H1 (cell line): ENCODE results near the gene ACAP2. TPM values are rescaled to one million over a fixed set of nuclear protein-coding genes. Genes with fewer than 3 reads are reported as not detected.
A peak's percentile ranks its signal among the peaks of the same experiment; 100 is the strongest.

Experiments
- CTCF ChIA-PET: fragments of 300-600 bp; sonication (Branson Sonifier 250); formaldehyde crosslinking; loops from one replicate; lab custom pipeline; 2021; ENCODE audit not compliant: partially characterized antibody; lab: Charles Lee
- POLR2A ChIA-PET: fragments of 300-600 bp; sonication (Branson Sonifier 250); formaldehyde crosslinking; loops from one replicate; lab custom pipeline; 2021; ENCODE audit warnings: inconsistent platforms; ENCODE audit not compliant: partially characterized antibody; lab: Charles Lee
- DNase-seq, 2 experiments: peaks; one replicate each; pipeline versions ENCODE4 v3.0.0 to v3.0.0-alpha.2; 2010 to 2022; ENCODE audit warnings: low spot score in 2 of 2, low read depth in 1 of 2, mixed read lengths in 1 of 2
- FAIRE-seq: peaks from 2 replicates; lab custom pipeline; 2011; peaks lifted over from hg19 to GRCh38; lab: Jason Lieb, UNC
- H2AFZ ChIP-seq: 2 replicates; pipeline ENCODE4 v1.8.1; 2012; ENCODE audit warnings: low read length, inconsistent platforms
- H2AK5ac ChIP-seq: 2 replicates; pipeline ENCODE4 v1.6.1; 2013; ENCODE audit warnings: low read depth, low read length
- H2BK120ac ChIP-seq: replicated peaks from 2 replicates; pipeline ENCODE3; 2013; ENCODE audit warnings: low read depth, low read length, inconsistent platforms
- H2BK12ac ChIP-seq: 2 replicates; pipeline ENCODE4 v1.6.1; 2013; ENCODE audit warnings: low read depth, low read length
- H2BK15ac ChIP-seq: 2 replicates; pipeline ENCODE4 v1.6.1; 2013; ENCODE audit warnings: low read length
- H2BK20ac ChIP-seq: 2 replicates; pipeline ENCODE4 v1.6.1; 2013; ENCODE audit warnings: low read length
- H2BK5ac ChIP-seq: 2 replicates; pipeline ENCODE4 v1.6.1; 2013; ENCODE audit warnings: low read depth, low read length
- H3K14ac ChIP-seq: 2 replicates; pipeline ENCODE4 v1.6.1; 2013; ENCODE audit warnings: inconsistent platforms; ENCODE audit not compliant: insufficient read length
- H3K18ac ChIP-seq: 2 replicates; pipeline ENCODE4 v1.6.1; 2013; ENCODE audit warnings: low read length; ENCODE audit errors: extremely low read depth
- H3K23ac ChIP-seq: 2 replicates; pipeline ENCODE4 v1.6.1; 2013; ENCODE audit warnings: inconsistent platforms; ENCODE audit not compliant: insufficient read length
- H3K23me2 ChIP-seq: 2 replicates; pipeline ENCODE4 v1.6.1; 2013; ENCODE audit warnings: low read depth, low read length
- H3K27ac ChIP-seq: 2 replicates; pipeline ENCODE4 v1.6.1; 2011; ENCODE audit warnings: low read depth, low read length, inconsistent platforms
- H3K27me3 ChIP-seq, 4 experiments: replicated peaks in 1 of 4; 1 replicate in 1 of 4; 2 replicates in 3 of 4; pipeline versions ENCODE4 v1.6.1 to v1.8.1; 2011 to 2013; ENCODE audit warnings: low read length in 3 of 4, mild to moderate bottlenecking in 3 of 4, inconsistent platforms in 2 of 4, mixed read lengths in 2 of 4, moderate library complexity in 1 of 4; ENCODE audit not compliant: control insufficient read depth in 3 of 4, insufficient read depth in 3 of 4; ENCODE audit errors: extremely low read depth in 1 of 4
- H3K36me3 ChIP-seq, 4 experiments: 2 replicates each; pipeline versions ENCODE4 v1.6.1 to v1.8.1; 2011 to 2013; ENCODE audit warnings: mild to moderate bottlenecking in 4 of 4, low read length in 3 of 4, moderate library complexity in 2 of 4, control low read depth in 1 of 4, inconsistent platforms in 1 of 4; ENCODE audit not compliant: insufficient read depth in 4 of 4, control insufficient read depth in 2 of 4
- H3K4ac ChIP-seq: replicated peaks from 2 replicates; pipeline ENCODE3; 2013; ENCODE audit warnings: low read length, low read depth, mixed read lengths, inconsistent platforms; ENCODE audit not compliant: insufficient read length
- H3K4me1 ChIP-seq, 4 experiments: replicated peaks in 1 of 4; 1 replicate in 1 of 4; 2 replicates in 3 of 4; pipeline versions ENCODE4 v1.6.1 to v1.8.1; 2011 to 2013; ENCODE audit warnings: low read length in 3 of 4, inconsistent platforms in 2 of 4, mixed read lengths in 1 of 4; ENCODE audit not compliant: insufficient read depth in 4 of 4, control insufficient read depth in 3 of 4
- H3K4me2 ChIP-seq, 2 experiments: 2 replicates each; pipeline versions ENCODE4 v1.6.1 to v1.8.1; 2011 to 2013; ENCODE audit warnings: low read depth in 2 of 2, low read length in 2 of 2, control low read depth in 1 of 2, inconsistent platforms in 1 of 2, mild to moderate bottlenecking in 1 of 2; ENCODE audit not compliant: insufficient read depth in 1 of 2
- H3K4me3 ChIP-seq, 4 experiments: fragments of 200-600, 300-600 bp in 1 of 4; sonication (generic), shearing (Covaris generic), sonication (Bioruptor Twin) in 1 of 4; 2 replicates each; pipeline versions ENCODE4 v1.5.1 to v1.8.1; 2011 to 2016; ENCODE audit warnings: low read length in 4 of 4, low read depth in 3 of 4, control low read depth in 2 of 4, inconsistent platforms in 2 of 4, mild to moderate bottlenecking in 2 of 4, mixed read lengths in 1 of 4, moderate library complexity in 1 of 4; ENCODE audit not compliant: insufficient read depth in 2 of 4; ENCODE audit errors: extremely low read depth in 1 of 4
- H3K56ac ChIP-seq: replicated peaks from 2 replicates; pipeline ENCODE3; 2013; ENCODE audit warnings: low read depth, mild to moderate bottlenecking, mixed read lengths, low read length, inconsistent platforms; ENCODE audit not compliant: insufficient read length
- H3K79me1 ChIP-seq: 2 replicates; pipeline ENCODE4 v1.6.1; 2013; ENCODE audit warnings: low read depth, low read length, control low read depth
- H3K79me2 ChIP-seq, 2 experiments: 2 replicates each; pipeline versions ENCODE4 v1.6.1 to v1.8.1; 2012 to 2013; ENCODE audit warnings: low read length in 2 of 2, mild to moderate bottlenecking in 2 of 2, inconsistent platforms in 1 of 2; ENCODE audit not compliant: insufficient read depth in 2 of 2, control insufficient read depth in 1 of 2
- H3K9ac ChIP-seq, 4 experiments: replicated peaks in 1 of 4; 1 replicate in 1 of 4; 2 replicates in 3 of 4; pipeline versions ENCODE4 v1.6.1 to v1.8.1; 2011 to 2013; ENCODE audit warnings: low read depth in 3 of 4, low read length in 3 of 4, control low read depth in 2 of 4, mild to moderate bottlenecking in 2 of 4, moderate library complexity in 2 of 4, inconsistent platforms in 1 of 4; ENCODE audit errors: extremely low read depth in 1 of 4
- H3K9me3 ChIP-seq, 2 experiments: 2 replicates each; pipeline versions ENCODE4 v1.6.1 to v1.8.1; 2012 to 2013; ENCODE audit warnings: mild to moderate bottlenecking in 2 of 2, moderate library complexity in 2 of 2, control low read depth in 1 of 2, inconsistent platforms in 1 of 2, low read depth in 1 of 2, low read length in 1 of 2, mixed read lengths in 1 of 2; ENCODE audit not compliant: insufficient read depth in 2 of 2
- H4K20me1 ChIP-seq, 2 experiments: replicated peaks in 1 of 2; 2 replicates each; pipeline versions ENCODE3 to v1.8.1; 2011 to 2013; ENCODE audit warnings: inconsistent platforms in 2 of 2, low read length in 2 of 2, mild to moderate bottlenecking in 1 of 2; ENCODE audit not compliant: insufficient read depth in 2 of 2, control insufficient read depth in 1 of 2
- H4K5ac ChIP-seq: 2 replicates; pipeline ENCODE4 v1.6.1; 2013; ENCODE audit warnings: low read length, low read depth, mixed read lengths, inconsistent platforms; ENCODE audit not compliant: insufficient read length
- H4K8ac ChIP-seq: 2 replicates; pipeline ENCODE4 v1.8.0; 2013; ENCODE audit warnings: mild to moderate bottlenecking, moderate library complexity, low read length, inconsistent platforms; ENCODE audit not compliant: insufficient read depth; ENCODE audit errors: extremely low read depth
- H4K91ac ChIP-seq: replicated peaks from 2 replicates; pipeline ENCODE3; 2013; ENCODE audit warnings: low read length, mixed read lengths, inconsistent platforms; ENCODE audit not compliant: insufficient read length
- CREB1 ChIP-seq: IDR thresholded peaks from 2 replicates; pipeline ENCODE4 v1.6.1; 2012; ENCODE audit warnings: inconsistent platforms
- KDM4A ChIP-seq: IDR thresholded peaks from one replicate; pipeline ENCODE4 v1.7.1; 2012; ENCODE audit warnings: low read depth, mild to moderate bottlenecking, moderate library complexity, low read length, inconsistent platforms; ENCODE audit not compliant: severe bottlenecking
- MAFK ChIP-seq: IDR thresholded peaks from 2 replicates; pipeline ENCODE4 v1.6.1; 2012; ENCODE audit warnings: low read depth, mild to moderate bottlenecking, improper control_type of control experiment, low read length
- NANOG ChIP-seq: IDR thresholded peaks from 2 replicates; pipeline ENCODE4 v1.6.1; 2011; ENCODE audit warnings: low read length, low read depth, mild to moderate bottlenecking, inconsistent platforms; ENCODE audit not compliant: insufficient read depth, poor library complexity, severe bottlenecking
- NRF1 ChIP-seq: IDR thresholded peaks from 2 replicates; pipeline ENCODE4 v1.6.1; 2011; ENCODE audit warnings: mild to moderate bottlenecking, low read depth, low read length, improper control_type of control experiment
- PHF8 ChIP-seq: fragments of 200-600 bp; sonication (generic); conservative IDR thresholded peaks from 2 replicates; pipeline ENCODE4 v1.7.1; 2012; ENCODE audit warnings: low read depth, mild to moderate bottlenecking, inconsistent platforms, low read length, moderate library complexity
- POLR2A ChIP-seq, 2 experiments: IDR thresholded peaks; 1 replicate in 1 of 2; 2 replicates in 1 of 2; pipeline ENCODE4 v1.6.1; 2011; ENCODE audit warnings: low read depth in 2 of 2, low read length in 2 of 2, mild to moderate bottlenecking in 2 of 2; ENCODE audit errors: control extremely low read depth in 1 of 2
- RNF2 ChIP-seq: fragments of 200-900, 300-1000 bp; sonication (generic); IDR thresholded peaks from 2 replicates; pipeline ENCODE4 v1.7.1; 2016; ENCODE audit warnings: borderline replicate concordance, low read depth, mild to moderate bottlenecking, antibody characterized with exemption, low read length; ENCODE audit not compliant: poor library complexity, severe bottlenecking; ENCODE audit errors: missing control alignments
- SAP30 ChIP-seq: fragments of 300-600 bp; sonication (generic); IDR thresholded peaks from 2 replicates; pipeline ENCODE4 v1.7.1; 2012; ENCODE audit warnings: low read length, moderate library complexity, mild to moderate bottlenecking, inconsistent platforms; ENCODE audit not compliant: insufficient read depth, insufficient replicate concordance
- TAF1 ChIP-seq: IDR thresholded peaks from 2 replicates; pipeline ENCODE4 v1.6.1; 2011; ENCODE audit warnings: mild to moderate bottlenecking, low read depth, low read length
- WGBS, 2 experiments: shearing (Covaris generic) in 1 of 2; methylation state at CpG; one replicate each; pipeline versions ENCODE4 v1.1.6 to v1.1.7; 2013 to 2015; ENCODE audit warnings: low lambda C conversion rate in 2 of 2, mixed read lengths in 2 of 2, inconsistent platforms in 1 of 2, low coverage in 1 of 2, missing lambda C conversion rate in 1 of 2; ENCODE audit not compliant: insufficient replicate concordance in 2 of 2, insufficient coverage in 1 of 2, insufficient read length in 1 of 2; ENCODE audit errors: extremely low coverage in 1 of 2, missing lambda C conversion rate in 1 of 2; 5-methylcytosine and 5-hydroxymethylcytosine counted together
- polyA plus RNA-seq, 7 experiments: library from polyadenylated mRNA; depleted of rRNA in 3 of 7; stranded (reverse) in 5 of 7; unstranded in 2 of 7; fragments of >200 nt in 5 of 7; fragments of 200-250 nt in 2 of 7; gene quantifications; 1 replicate in 5 of 7; 2 replicates in 1 of 7; 4 replicates in 1 of 7; pipeline versions ENCODE4 v1.2.1 to v1.2.3, GENCODE V29; 2011 to 2013; ENCODE audit warnings: missing spikeins in 2 of 7, mixed read lengths in 2 of 7
- total RNA-seq: library from RNA; stranded (reverse); fragmentation: NEBNext Ultra II Directional; extraction: Animal tissue kit (Norgen Biotek cat#: 25700); gene quantifications from 2 replicates; pipeline ENCODE4 v1.2.1, GENCODE V29; 2021
- TF ChIP-seq, protein P1 (sequence below), 3 experiments: IDR thresholded peaks; 1 replicate in 2 of 3; 2 replicates in 1 of 3; pipeline versions ENCODE4 v1.5.1 to v1.6.1; 2011; ENCODE audit warnings: low read length in 3 of 3, mild to moderate bottlenecking in 3 of 3, inconsistent platforms in 2 of 3, low read depth in 1 of 3, moderate library complexity in 1 of 3; ENCODE audit not compliant: insufficient read depth in 1 of 3; ENCODE audit errors: control extremely low read depth in 1 of 3

ACAP2 gene
- total and polyA plus RNA-seq, 2 of the 8 experiments (the other 6 are each of a cell fraction or from before 2014, with no cell fraction given): 7.7 to 37.3 TPM

- no peak overlapping the region for H2AFZ ChIP-seq
- H3K18ac ChIP-seq: no peak overlapping the region
- H3K9me3 ChIP-seq: no peaks in the 10 kb centered on the region
- H2BK15ac ChIP-seq: no peak overlapping the region
- no peak overlapping the region for H4K91ac ChIP-seq
- H3K56ac ChIP-seq: no peak overlapping the region
- peaks cover 0 to 6% (median 0%) of the 10 kb centered on the region in 4 experiments; a peak in 1 of 8 replicates for H3K36me3 ChIP-seq
- WGBS, 2 experiments: 84% methylated on average over 8 of the region's 8 CpGs; no CpG with 5 or more reads in 1 of the 2 experiments
- H3K4me1 ChIP-seq: no peaks in the 10 kb centered on the region
- H4K8ac ChIP-seq: peak overlapping the region; percentile 22; the same call in 1 of the 2 replicates
- no peak overlapping the region for H2BK12ac ChIP-seq
- H2BK120ac ChIP-seq: no peak overlapping the region
- no peaks in the 10 kb centered on the region for H3K79me2 ChIP-seq
- no peak overlapping the region for H3K9ac ChIP-seq
- peak in 1 of 2 experiments; percentile 56 for DNase-seq
- H4K5ac ChIP-seq: no peak overlapping the region
- no peak for FAIRE-seq
- ChIA-PET POLR2A (no interaction called here), CTCF (no interaction called here)
- no peaks in the 10 kb centered on the region for H3K79me1 ChIP-seq
- no peak overlapping the region for H3K27ac ChIP-seq
- H3K4me3 ChIP-seq: no peak overlapping the region
- no peak overlapping the region for H2AK5ac ChIP-seq
- no peak overlapping the region for H3K4ac ChIP-seq
- no peaks in the 10 kb centered on the region for H3K27me3 ChIP-seq
- no peak overlapping the region for H2BK5ac ChIP-seq
- no peak overlapping the region for H3K14ac ChIP-seq
- no peak overlapping the region for H2BK20ac ChIP-seq
- no peak overlapping the region for H3K4me2 ChIP-seq
- H3K23me2 ChIP-seq: no peaks in the 10 kb centered on the region
- no peaks in the 10 kb centered on the region for H4K20me1 ChIP-seq
- H3K23ac ChIP-seq: no peak overlapping the region
- TF ChIP-seq POLR2A (IDR thresholded peaks at IDR 0.05; ENCODE audit: control extremely low read depth in 1 of 2, low read depth in 2 of 2, low read length in 2 of 2) (no peak), TAF1 (no peak), KDM4A (no peak), NRF1 (no peak), NANOG (no peak), CREB1 (no peak), SAP30 (no peak), MAFK (no peak), RNF2 (no peak), PHF8 (no peak)
- TF ChIP-seq, protein P1, sequence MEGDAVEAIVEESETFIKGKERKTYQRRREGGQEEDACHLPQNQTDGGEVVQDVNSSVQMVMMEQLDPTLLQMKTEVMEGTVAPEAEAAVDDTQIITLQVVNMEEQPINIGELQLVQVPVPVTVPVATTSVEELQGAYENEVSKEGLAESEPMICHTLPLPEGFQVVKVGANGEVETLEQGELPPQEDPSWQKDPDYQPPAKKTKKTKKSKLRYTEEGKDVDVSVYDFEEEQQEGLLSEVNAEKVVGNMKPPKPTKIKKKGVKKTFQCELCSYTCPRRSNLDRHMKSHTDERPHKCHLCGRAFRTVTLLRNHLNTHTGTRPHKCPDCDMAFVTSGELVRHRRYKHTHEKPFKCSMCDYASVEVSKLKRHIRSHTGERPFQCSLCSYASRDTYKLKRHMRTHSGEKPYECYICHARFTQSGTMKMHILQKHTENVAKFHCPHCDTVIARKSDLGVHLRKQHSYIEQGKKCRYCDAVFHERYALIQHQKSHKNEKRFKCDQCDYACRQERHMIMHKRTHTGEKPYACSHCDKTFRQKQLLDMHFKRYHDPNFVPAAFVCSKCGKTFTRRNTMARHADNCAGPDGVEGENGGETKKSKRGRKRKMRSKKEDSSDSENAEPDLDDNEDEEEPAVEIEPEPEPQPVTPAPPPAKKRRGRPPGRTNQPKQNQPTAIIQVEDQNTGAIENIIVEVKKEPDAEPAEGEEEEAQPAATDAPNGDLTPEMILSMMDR (IDR thresholded peaks at IDR 0.05; ENCODE audit: control extremely low read depth in 1 of 3, insufficient read depth in 1 of 3, low read depth in 1 of 3, low read length in 3 of 3): no peak
Measured at GRCh38 chr3:195337747-195338146, 105.1 kb downstream of the ACAP2 start.
